ENCODE data around the gene RASA4. TPM values are rescaled to one million over a fixed set of nuclear protein-coding genes. Genes with fewer than 3 reads are reported as not detected.
"Not testable (repeated sequence)": the region's sequence is repeated elsewhere in the genome, so short reads cannot be mapped to it uniquely, and the experiment has no call there.

Gene RASA4
- total RNA-seq (2022) (2.1 and 4.0 TPM in 2 replicates), Bru-seq, nascent RNA (percentile 18 among the genes with signal in this experiment), BruChase-seq, experiment 1, labeled RNA remaining after a 6-hour chase (percentile 61 among the genes with signal in this experiment), BruChase-seq, experiment 2, labeled RNA remaining after a 2-hour chase (percentile 36 among the genes with signal in this experiment)
- long read RNA-seq, partial matches to known transcripts = 1 of 2 reads
- long read RNA-seq, other reads (novel, unspliced or antisense) = 1 of 2 reads

- H3K27me3 Mint-ChIP-seq (ENCODE audit: insufficient read depth, unreplicated experiment); BruUV-seq (replicated peaks); POLR2A ChIA-PET; H3K36me3 Mint-ChIP-seq (ENCODE audit: insufficient read depth, unreplicated experiment); CTCF ChIA-PET; H3K27ac Mint-ChIP-seq (ENCODE audit: low read depth, unreplicated experiment); DNase-seq (ENCODE audit: unreplicated experiment); intact Hi-C loops (cut with micrococcal nuclease); H3K4me1 Mint-ChIP-seq (ENCODE audit: insufficient read depth, unreplicated experiment); H3K4me3 Mint-ChIP-seq (ENCODE audit: unreplicated experiment); H3K9me3 Mint-ChIP-seq (ENCODE audit: unreplicated experiment): not testable (repeated sequence)
Observed at GRCh38 chr7:102616507-102617125, at the start of gene RASA4. TSS of gene RASA4 (minus strand) at chr7:102616756. CDS start at chr7:102616689, 67 bp downstream.

DNA sequence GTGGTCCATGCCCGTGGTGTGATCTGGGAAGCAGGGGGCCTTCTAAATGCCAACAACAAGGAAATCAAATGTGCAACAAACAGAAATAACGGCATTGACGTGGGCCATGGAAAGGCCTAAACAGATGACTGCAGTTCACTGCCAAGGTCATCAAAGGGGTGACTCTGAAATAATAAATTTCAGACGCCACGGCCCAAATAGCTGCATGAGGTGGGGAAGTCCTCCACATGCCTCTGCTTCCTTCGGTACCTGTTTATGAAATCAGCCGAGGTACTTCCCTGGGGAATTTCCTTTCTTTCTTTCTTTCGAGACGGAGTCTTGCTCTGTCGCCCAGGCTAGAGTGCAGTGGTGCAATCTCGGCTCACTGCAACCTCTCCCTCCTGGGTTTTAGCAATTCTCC lies 48.2 kb upstream of the RASA4 start:
- CTCF ChIA-PET; BruUV-seq (replicated peaks); DNase-seq (ENCODE audit: unreplicated experiment); POLR2A ChIA-PET; H3K36me3 Mint-ChIP-seq (ENCODE audit: insufficient read depth, unreplicated experiment); H3K27ac Mint-ChIP-seq (ENCODE audit: low read depth, unreplicated experiment); H3K4me1 Mint-ChIP-seq (ENCODE audit: insufficient read depth, unreplicated experiment); H3K27me3 Mint-ChIP-seq (ENCODE audit: insufficient read depth, unreplicated experiment); H3K9me3 Mint-ChIP-seq (ENCODE audit: unreplicated experiment); intact Hi-C loops (cut with micrococcal nuclease); H3K4me3 Mint-ChIP-seq (ENCODE audit: unreplicated experiment): not testable (repeated sequence)

- H3K9me3 Mint-ChIP-seq (ENCODE audit: unreplicated experiment); H3K27me3 Mint-ChIP-seq (ENCODE audit: insufficient read depth, unreplicated experiment); H3K27ac Mint-ChIP-seq (ENCODE audit: low read depth, unreplicated experiment); BruUV-seq (replicated peaks); H3K4me3 Mint-ChIP-seq (ENCODE audit: unreplicated experiment); DNase-seq (ENCODE audit: unreplicated experiment); intact Hi-C loops (cut with micrococcal nuclease); POLR2A ChIA-PET; CTCF ChIA-PET; H3K36me3 Mint-ChIP-seq (ENCODE audit: insufficient read depth, unreplicated experiment); H3K4me1 Mint-ChIP-seq (ENCODE audit: insufficient read depth, unreplicated experiment): not testable (repeated sequence)
Observed at GRCh38 chr7:102649924-102650323, 33.4 kb upstream of the RASA4 start, which contains the start of gene SPDYE2B. TSS of gene SPDYE2B (plus strand) at chr7:102650319. CDS start at chr7:102652349, 2,030 bp downstream.

GRCh38 chr7:102647813-102648212 lies 31.3 kb upstream of the RASA4 start:
- H3K27me3 Mint-ChIP-seq (ENCODE audit: insufficient read depth, unreplicated experiment); H3K36me3 Mint-ChIP-seq (ENCODE audit: insufficient read depth, unreplicated experiment); intact Hi-C loops (cut with micrococcal nuclease); H3K4me1 Mint-ChIP-seq (ENCODE audit: insufficient read depth, unreplicated experiment); BruUV-seq (replicated peaks); POLR2A ChIA-PET; H3K9me3 Mint-ChIP-seq (ENCODE audit: unreplicated experiment); DNase-seq (ENCODE audit: unreplicated experiment); H3K27ac Mint-ChIP-seq (ENCODE audit: low read depth, unreplicated experiment); H3K4me3 Mint-ChIP-seq (ENCODE audit: unreplicated experiment); CTCF ChIA-PET: not testable (repeated sequence)

DNA sequence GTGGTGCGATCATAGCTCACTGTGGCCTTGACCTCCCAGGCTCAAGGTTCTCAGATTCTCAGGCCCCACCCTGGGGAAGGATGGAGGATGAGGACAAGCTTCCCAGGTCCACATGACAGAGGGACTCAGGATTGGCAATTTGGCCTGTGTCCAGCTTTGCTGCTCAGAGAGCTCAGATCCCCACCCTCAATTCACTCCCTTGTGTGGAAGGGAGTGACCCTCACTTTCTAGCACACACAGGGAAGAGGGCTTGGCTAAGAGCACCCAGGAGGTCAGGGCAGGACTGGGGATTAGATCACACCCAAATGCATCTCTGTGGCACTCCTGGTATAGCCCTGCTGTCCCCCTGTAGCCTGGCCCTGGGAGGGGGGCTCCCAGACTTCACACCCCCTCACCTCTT lies 26.8 kb upstream of the RASA4 start:
- H3K27ac Mint-ChIP-seq (ENCODE audit: low read depth, unreplicated experiment); H3K4me3 Mint-ChIP-seq (ENCODE audit: unreplicated experiment); POLR2A ChIA-PET; H3K9me3 Mint-ChIP-seq (ENCODE audit: unreplicated experiment); BruUV-seq (replicated peaks); H3K4me1 Mint-ChIP-seq (ENCODE audit: insufficient read depth, unreplicated experiment); CTCF ChIA-PET; H3K27me3 Mint-ChIP-seq (ENCODE audit: insufficient read depth, unreplicated experiment); H3K36me3 Mint-ChIP-seq (ENCODE audit: insufficient read depth, unreplicated experiment); intact Hi-C loops (cut with micrococcal nuclease); DNase-seq (ENCODE audit: unreplicated experiment): not testable (repeated sequence)

GRCh38 chr7:102642691-102643090 lies 26.1 kb upstream of the RASA4 start, which contains the start of gene UPK3BL1:
TSS of gene UPK3BL1 (minus strand) at chr7:102642791. CDS start at chr7:102642741, 50 bp downstream.
- intact Hi-C loops (cut with micrococcal nuclease); H3K27me3 Mint-ChIP-seq (ENCODE audit: insufficient read depth, unreplicated experiment); H3K36me3 Mint-ChIP-seq (ENCODE audit: insufficient read depth, unreplicated experiment); POLR2A ChIA-PET; BruUV-seq (replicated peaks); DNase-seq (ENCODE audit: unreplicated experiment); H3K4me1 Mint-ChIP-seq (ENCODE audit: insufficient read depth, unreplicated experiment); CTCF ChIA-PET; H3K4me3 Mint-ChIP-seq (ENCODE audit: unreplicated experiment); H3K27ac Mint-ChIP-seq (ENCODE audit: low read depth, unreplicated experiment); H3K9me3 Mint-ChIP-seq (ENCODE audit: unreplicated experiment): not testable (repeated sequence)

DNA sequence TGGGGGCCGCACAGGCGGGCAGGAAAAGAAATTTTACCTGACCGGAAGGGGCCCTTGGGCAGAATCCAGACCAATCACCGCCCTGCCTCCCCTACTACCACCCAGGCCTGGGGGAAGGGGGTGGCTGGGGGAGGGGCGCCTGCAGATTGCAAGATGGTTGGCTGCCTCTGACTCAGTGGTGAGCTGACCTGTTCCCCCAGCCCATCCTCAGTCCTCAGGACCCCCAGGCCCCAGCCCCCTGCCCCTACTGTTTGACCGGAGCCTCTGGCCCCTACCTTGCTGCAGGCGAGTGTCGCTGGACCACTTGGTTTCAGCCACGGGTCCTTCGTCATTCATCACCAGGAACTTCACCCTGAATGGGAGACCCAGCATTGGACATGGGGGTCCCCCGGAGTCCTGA lies 22.3 kb upstream of the RASA4 start:
- H3K27me3 Mint-ChIP-seq (ENCODE audit: insufficient read depth, unreplicated experiment); intact Hi-C loops (cut with micrococcal nuclease); H3K9me3 Mint-ChIP-seq (ENCODE audit: unreplicated experiment); DNase-seq (ENCODE audit: unreplicated experiment); BruUV-seq (replicated peaks); H3K4me1 Mint-ChIP-seq (ENCODE audit: insufficient read depth, unreplicated experiment); H3K4me3 Mint-ChIP-seq (ENCODE audit: unreplicated experiment); POLR2A ChIA-PET; CTCF ChIA-PET; H3K36me3 Mint-ChIP-seq (ENCODE audit: insufficient read depth, unreplicated experiment); H3K27ac Mint-ChIP-seq (ENCODE audit: low read depth, unreplicated experiment): not testable (repeated sequence)

DNA sequence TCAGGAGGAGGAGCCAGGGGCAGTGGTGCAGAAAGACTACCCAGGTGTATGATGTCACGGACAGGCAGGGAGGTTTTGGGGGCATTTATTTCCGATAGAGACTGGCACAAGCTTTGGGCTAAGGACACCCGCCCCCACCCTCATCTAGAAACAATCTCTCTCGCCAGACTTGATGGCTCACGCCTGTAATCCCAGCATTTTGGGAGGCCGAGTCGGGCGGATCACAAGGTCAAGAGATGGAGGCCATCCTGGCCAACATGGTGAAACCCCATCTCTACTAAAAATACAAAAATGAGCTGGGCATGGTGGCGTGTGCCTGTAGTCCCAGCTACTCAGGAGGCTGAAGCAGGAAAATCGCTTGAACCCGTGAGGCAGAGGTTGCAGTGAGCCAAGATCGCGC lies 20.4 kb upstream of the RASA4 start:
- DNase-seq (ENCODE audit: unreplicated experiment); BruUV-seq (replicated peaks); H3K27ac Mint-ChIP-seq (ENCODE audit: low read depth, unreplicated experiment); H3K9me3 Mint-ChIP-seq (ENCODE audit: unreplicated experiment); H3K4me3 Mint-ChIP-seq (ENCODE audit: unreplicated experiment); POLR2A ChIA-PET; H3K4me1 Mint-ChIP-seq (ENCODE audit: insufficient read depth, unreplicated experiment); H3K36me3 Mint-ChIP-seq (ENCODE audit: insufficient read depth, unreplicated experiment); H3K27me3 Mint-ChIP-seq (ENCODE audit: insufficient read depth, unreplicated experiment); intact Hi-C loops (cut with micrococcal nuclease); CTCF ChIA-PET: not testable (repeated sequence)

- BruUV-seq (replicated peaks); DNase-seq (ENCODE audit: unreplicated experiment); H3K4me1 Mint-ChIP-seq (ENCODE audit: insufficient read depth, unreplicated experiment); H3K4me3 Mint-ChIP-seq (ENCODE audit: unreplicated experiment); H3K27me3 Mint-ChIP-seq (ENCODE audit: insufficient read depth, unreplicated experiment); H3K27ac Mint-ChIP-seq (ENCODE audit: low read depth, unreplicated experiment); CTCF ChIA-PET; POLR2A ChIA-PET; intact Hi-C loops (cut with micrococcal nuclease); H3K36me3 Mint-ChIP-seq (ENCODE audit: insufficient read depth, unreplicated experiment); H3K9me3 Mint-ChIP-seq (ENCODE audit: unreplicated experiment): not testable (repeated sequence)
Observed at GRCh38 chr7:102635354-102635753, 18.8 kb upstream of the RASA4 start.

All from MCF 10A (cell line).